Activated CD4-positive, CD25-positive, alpha-beta regulatory T cell treated with anti-CD3 and anti-CD28 coated beads, Interleukin-2, amount 50 U/mL, for 72 hours (primary cell): ENCODE data around the gene MOV10.

Experiments
- DNase-seq: peaks from one replicate; pipeline ENCODE4 v3.0.0; 2021

The MOV10 gene

GRCh38 chr1:112743174-112744008, 68.9 kb downstream of the MOV10 start:
- DNase-seq: no peak

GRCh38 chr1:112744009-112744578, 69.6 kb downstream of the MOV10 start:
- no peak for DNase-seq

- DNase-seq: no peak
Observed at GRCh38 chr1:112748396-112748795, 73.9 kb downstream of the MOV10 start.
